DND-41 (cell line): Measurements from ENCODE around the gene NEGR1.

Source experiments
- EZH2 ChIP-seq: IDR thresholded peaks from 3 replicates; pipeline ENCODE4 v1.6.1; 2012; ENCODE audit warnings: borderline replicate concordance, low read depth, mild to moderate bottlenecking, moderate library complexity, low read length, inconsistent platforms; ENCODE audit not compliant: severe bottlenecking
- TF ChIP-seq, protein P1 (sequence below): IDR thresholded peaks from 2 replicates; pipeline ENCODE4 v1.5.1; 2012; ENCODE audit warnings: borderline replicate concordance, low read length, moderate library complexity, mild to moderate bottlenecking; ENCODE audit not compliant: poor library complexity, severe bottlenecking; ENCODE audit errors: extremely low read depth

DNA sequence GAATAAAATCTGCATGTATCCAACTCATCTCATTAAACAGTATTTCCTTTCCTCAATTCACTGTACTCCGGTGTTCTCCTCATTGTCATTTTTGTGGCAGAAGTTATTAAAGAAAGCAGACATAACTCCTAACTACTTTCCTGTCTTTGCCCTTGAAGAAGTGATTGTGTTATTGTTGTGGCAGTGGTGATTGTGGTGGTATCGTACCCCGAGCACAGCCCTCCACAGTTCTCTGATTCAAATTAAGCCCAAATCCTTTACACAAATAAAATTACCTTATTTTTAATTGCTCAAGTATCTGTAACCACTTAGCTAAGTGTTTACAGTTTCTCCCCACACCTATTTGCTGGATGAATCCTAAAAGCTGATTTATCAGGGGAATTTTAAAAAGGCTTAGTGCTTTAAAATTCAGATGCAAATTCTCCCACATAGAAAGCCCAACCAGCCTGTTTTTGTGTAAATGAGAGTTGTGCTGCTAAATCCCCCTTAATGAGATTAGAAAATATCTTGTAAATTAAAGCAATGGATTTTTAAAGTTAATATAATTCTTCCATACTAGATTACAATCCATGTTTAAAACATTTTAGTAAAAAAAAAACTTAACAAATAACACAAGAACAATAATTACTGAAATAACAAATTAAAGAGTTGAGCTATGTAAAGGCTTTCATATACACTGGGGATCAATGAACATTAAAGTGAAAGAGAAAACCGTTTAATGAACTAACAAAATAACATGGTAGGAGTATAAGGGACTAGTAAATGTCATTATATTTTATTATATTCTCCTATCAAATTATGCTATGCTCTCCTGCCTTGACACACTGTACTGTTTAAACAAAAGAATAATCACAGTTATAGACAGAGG lies 259.0 kb downstream of the NEGR1 start:
- TF ChIP-seq, protein P1, sequence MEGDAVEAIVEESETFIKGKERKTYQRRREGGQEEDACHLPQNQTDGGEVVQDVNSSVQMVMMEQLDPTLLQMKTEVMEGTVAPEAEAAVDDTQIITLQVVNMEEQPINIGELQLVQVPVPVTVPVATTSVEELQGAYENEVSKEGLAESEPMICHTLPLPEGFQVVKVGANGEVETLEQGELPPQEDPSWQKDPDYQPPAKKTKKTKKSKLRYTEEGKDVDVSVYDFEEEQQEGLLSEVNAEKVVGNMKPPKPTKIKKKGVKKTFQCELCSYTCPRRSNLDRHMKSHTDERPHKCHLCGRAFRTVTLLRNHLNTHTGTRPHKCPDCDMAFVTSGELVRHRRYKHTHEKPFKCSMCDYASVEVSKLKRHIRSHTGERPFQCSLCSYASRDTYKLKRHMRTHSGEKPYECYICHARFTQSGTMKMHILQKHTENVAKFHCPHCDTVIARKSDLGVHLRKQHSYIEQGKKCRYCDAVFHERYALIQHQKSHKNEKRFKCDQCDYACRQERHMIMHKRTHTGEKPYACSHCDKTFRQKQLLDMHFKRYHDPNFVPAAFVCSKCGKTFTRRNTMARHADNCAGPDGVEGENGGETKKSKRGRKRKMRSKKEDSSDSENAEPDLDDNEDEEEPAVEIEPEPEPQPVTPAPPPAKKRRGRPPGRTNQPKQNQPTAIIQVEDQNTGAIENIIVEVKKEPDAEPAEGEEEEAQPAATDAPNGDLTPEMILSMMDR, result no peak
- TF ChIP-seq EZH2, result no peak
